ENCODE measurements around the gene CIC.

DNA sequence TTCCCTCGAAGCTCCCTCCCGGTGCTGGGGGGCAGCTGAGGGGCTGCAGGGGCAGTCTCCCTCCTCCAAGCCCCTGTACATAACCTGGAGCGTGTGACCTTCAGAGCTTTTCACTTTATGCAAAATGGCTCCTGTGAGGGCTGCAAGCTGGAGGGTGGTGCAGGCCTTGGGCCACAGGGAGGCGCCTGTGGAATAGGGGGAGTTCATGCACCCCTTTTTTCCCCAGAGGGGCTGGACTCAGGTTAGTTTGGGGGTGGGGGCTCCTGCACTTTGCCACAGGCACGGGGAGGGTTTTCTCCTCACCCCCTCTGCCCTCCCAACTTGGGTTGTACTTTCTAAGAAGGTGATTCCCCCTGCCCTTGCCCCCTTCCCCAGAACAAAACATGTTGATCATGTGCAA lies 26.3 kb downstream of the CIC start:
- TF ChIP-seq EP300 (IDR thresholded peaks at IDR 0.05) (no peak), POLR2AphosphoS5 (IDR thresholded peaks at IDR 0.05) (no peak)
